Liver (tissue), 9 donors: ENCODE results near the gene HOXC10. TPM values are rescaled to one million over a fixed set of nuclear protein-coding genes. Genes with fewer than 3 reads are reported as not detected.

Source experiments
- DNase-seq: peaks from one replicate; pipeline ENCODE4 v3.0.0-alpha.2; 2017; ENCODE audit warnings: low spot score
- H3K27ac ChIP-seq, 2 donors: one replicate each; pipeline ENCODE4 v1.7.0; 2013; ENCODE audit warnings: inconsistent platforms in 2 of 2, low read length in 2 of 2, control low read depth in 1 of 2, low read depth in 1 of 2, mild to moderate bottlenecking in 1 of 2
- H3K27me3 ChIP-seq, 4 donors: one replicate each; pipeline versions ENCODE4 v1.6.1 to v1.7.0; 2013; ENCODE audit warnings: low read length in 3 of 4, inconsistent platforms in 1 of 4, mild to moderate bottlenecking in 1 of 4, moderate library complexity in 1 of 4; ENCODE audit not compliant: control insufficient read depth in 4 of 4, insufficient read depth in 4 of 4
- H3K36me3 ChIP-seq, 4 donors: one replicate each; pipeline versions ENCODE4 v1.6.1 to v1.7.0; 2013; ENCODE audit warnings: low read length in 3 of 4, mild to moderate bottlenecking in 3 of 4, low read depth in 1 of 4, moderate library complexity in 1 of 4; ENCODE audit not compliant: control insufficient read depth in 4 of 4, insufficient read depth in 3 of 4
- H3K4me1 ChIP-seq, 4 donors: one replicate each; pipeline versions ENCODE4 v1.6.1 to v1.7.0; 2013; ENCODE audit warnings: low read length in 3 of 4, mild to moderate bottlenecking in 3 of 4, moderate library complexity in 1 of 4; ENCODE audit not compliant: control insufficient read depth in 4 of 4, insufficient read depth in 4 of 4
- H3K4me3 ChIP-seq, 3 donors: one replicate each; pipeline versions ENCODE4 v1.6.1 to v1.7.0; 2013; ENCODE audit warnings: low read length in 3 of 3, control low read depth in 1 of 3, low read depth in 1 of 3, mild to moderate bottlenecking in 1 of 3
- H3K9ac ChIP-seq, 2 donors: one replicate each; pipeline ENCODE4 v1.7.0; 2013; ENCODE audit warnings: low read length in 2 of 2, mild to moderate bottlenecking in 2 of 2, moderate library complexity in 2 of 2, control low read depth in 1 of 2, low read depth in 1 of 2
- H3K9me3 ChIP-seq, 4 donors: one replicate each; pipeline versions ENCODE4 v1.6.1 to v1.7.0; 2013; ENCODE audit warnings: low read length in 3 of 4; ENCODE audit not compliant: control insufficient read depth in 4 of 4
- ATF3 ChIP-seq: IDR thresholded peaks from 2 replicates; pipeline ENCODE4 v1.6.1; 2016; ENCODE audit warnings: antibody characterized with exemption
- CTCF ChIP-seq: fragments of 150-350 bp; IDR thresholded peaks from 2 replicates; pipeline ENCODE4 v1.5.1; 2017; ENCODE audit warnings: improper control_type of control experiment, low read depth, low read length; ENCODE audit not compliant: missing input control
- EGR1 ChIP-seq, 2 donors: IDR thresholded peaks; 2 replicates each; pipeline ENCODE4 v1.6.1; 2016 to 2018; ENCODE audit warnings: antibody characterized with exemption in 2 of 2, low read depth in 2 of 2
- FOXA1 ChIP-seq: IDR thresholded peaks from 2 replicates; pipeline ENCODE4 v1.6.1; 2016; ENCODE audit warnings: antibody characterized with exemption
- FOXA2 ChIP-seq: IDR thresholded peaks from 2 replicates; pipeline ENCODE4 v1.6.1; 2016; ENCODE audit warnings: antibody characterized with exemption
- GABPA ChIP-seq, 2 donors: IDR thresholded peaks in 1 of 2; conservative IDR thresholded peaks in 1 of 2; 2 replicates each; pipeline ENCODE4 v1.6.1; 2016; ENCODE audit warnings: antibody characterized with exemption in 2 of 2, mild to moderate bottlenecking in 1 of 2, moderate library complexity in 1 of 2
- HNF4A ChIP-seq, 2 donors: conservative IDR thresholded peaks; 2 replicates each; pipeline ENCODE4 v1.6.1; 2016; ENCODE audit warnings: antibody characterized with exemption in 2 of 2, mild to moderate bottlenecking in 2 of 2
- JUND ChIP-seq, 2 donors: IDR thresholded peaks; 2 replicates each; pipeline ENCODE4 v1.6.1; 2016; ENCODE audit warnings: antibody characterized with exemption in 2 of 2
- MAX ChIP-seq: IDR thresholded peaks from 2 replicates; pipeline ENCODE4 v1.6.1; 2016; ENCODE audit warnings: antibody characterized with exemption
- NR2F2 ChIP-seq: IDR thresholded peaks from 2 replicates; pipeline ENCODE4 v1.6.1; 2016; ENCODE audit warnings: antibody characterized with exemption
- RAD21 ChIP-seq, 2 donors: IDR thresholded peaks; 2 replicates each; pipeline ENCODE4 v1.6.1; 2016; ENCODE audit warnings: antibody characterized with exemption in 2 of 2, mild to moderate bottlenecking in 2 of 2
- REST ChIP-seq: IDR thresholded peaks from 2 replicates; pipeline ENCODE4 v1.6.1; 2016; ENCODE audit warnings: antibody characterized with exemption, mild to moderate bottlenecking
- RXRA ChIP-seq, 2 donors: IDR thresholded peaks; 2 replicates each; pipeline ENCODE4 v1.6.1; 2017 to 2018; ENCODE audit warnings: antibody characterized with exemption in 2 of 2, mild to moderate bottlenecking in 1 of 2
- SP1 ChIP-seq: IDR thresholded peaks from 2 replicates; pipeline ENCODE4 v1.6.1; 2018; ENCODE audit warnings: antibody characterized with exemption, mild to moderate bottlenecking
- TAF1 ChIP-seq: conservative IDR thresholded peaks from 2 replicates; pipeline ENCODE4 v1.6.1; 2016; ENCODE audit warnings: antibody characterized with exemption, mild to moderate bottlenecking
- ZBTB33 ChIP-seq: IDR thresholded peaks from 2 replicates; pipeline ENCODE4 v1.6.1; 2016; ENCODE audit warnings: antibody characterized with exemption
- WGBS: extraction: QIAGEN DNeasy Blood & Tissue Kit; methylation state at CpG from one replicate; pipeline ENCODE4 v1.1.7; 2013; 5-methylcytosine and 5-hydroxymethylcytosine counted together
- polyA plus RNA-seq, 2 donors: library from polyadenylated mRNA; stranded (reverse) in 1 of 2; unstranded in 1 of 2; fragments of 200-250 nt in 1 of 2; fragments of >200 nt in 1 of 2; fragmentation: Nextera tagmentation in 1 of 2; extraction: Ambion mirVana in 1 of 2; gene quantifications; one replicate each; pipeline versions ENCODE4 v1.2.1 to v1.2.3, GENCODE V29; 2013 to 2015
- total RNA-seq, 2 donors: library from RNA; depleted of rRNA; stranded (reverse); fragments of >200 nt; gene quantifications; one replicate each; pipeline ENCODE4 v1.2.3, GENCODE V29; 2014
- donor health status: healthy.
- donor health status: healthy.
- donor health status: healthy.
- donor health status: healthy.
- donor health status: healthy.

The HOXC10 gene
- total and polyA plus RNA-seq, 4 donors = not detected

GRCh38 chr12:54034785-54035310, 49.9 kb downstream of the HOXC10 start:
- no peak overlapping the region for H3K4me3 ChIP-seq
- H3K9me3 ChIP-seq = peaks cover 0 to 3% (median 0%) of the 10 kb centered on the region in 4 donors
- 28% methylated on average over 22 of the region's 22 CpGs for WGBS
- H3K4me1 ChIP-seq = peaks cover 0 to 14% (median 2%) of the 10 kb centered on the region in 4 donors
- no peak overlapping the region for H3K27ac ChIP-seq
- H3K36me3 ChIP-seq = no peaks in the 10 kb centered on the region
- no peak for TF ChIP-seq REST
- no peak for TF ChIP-seq JUND (IDR thresholded peaks at IDR 0.05)
- TF ChIP-seq TAF1 = no peak
- TF ChIP-seq ZBTB33 = no peak
- TF ChIP-seq EGR1 (IDR thresholded peaks at IDR 0.05; ENCODE audit: low read depth in 2 of 2) = no peak
- no peak for TF ChIP-seq HNF4A (conservative IDR thresholded peaks at IDR 0.05)
- no peak for TF ChIP-seq CTCF
- TF ChIP-seq RXRA (IDR thresholded peaks at IDR 0.05) = no peak
- TF ChIP-seq FOXA1 = no peak
- TF ChIP-seq NR2F2 = no peak
- no peak for TF ChIP-seq GABPA (IDR thresholded peaks at IDR 0.05 in 1 of 2, conservative IDR thresholded peaks at IDR 0.05 in 1 of 2)
- TF ChIP-seq RAD21 (IDR thresholded peaks at IDR 0.05) = no peak
- TF ChIP-seq ATF3 = no peak
- TF ChIP-seq MAX = no peak
- no peak for TF ChIP-seq SP1
- no peak for TF ChIP-seq FOXA2
- no peak overlapping the region for H3K9ac ChIP-seq
- DNase-seq = no peak
- H3K27me3 ChIP-seq = peaks cover 10 to 35% (median 17%) of the 10 kb centered on the region in 4 donors
